Right ventricle myocardium superior (tissue), 1 donor: ENCODE measurements around the gene OSCAR. TPM values are rescaled to one million over a fixed set of nuclear protein-coding genes. Genes with fewer than 3 reads are reported as not detected.
"Not testable (repeated sequence)": the region's sequence is repeated elsewhere in the genome, so short reads cannot be mapped to it uniquely, and the experiment has no call there.

Source experiments
- ATAC-seq: fragments of 200-7000 bp; cut with Tn5 transposase; one replicate; pipeline ENCODE4 v1.9.1; 2020; ENCODE audit warnings: mild to moderate bottlenecking; ENCODE audit not compliant: poor library complexity
- DNase-seq: peaks from one replicate; pipeline ENCODE4 v3.0.0-alpha.2; 2020
- intact Hi-C: fragments of 100-400 bp; cut with DNase I; formaldehyde crosslinking; loops from one replicate; pipeline ENCODE4 v1.11.2; 2022
- total RNA-seq: library from RNA; stranded (reverse); fragmentation: NEBNext Ultra II Directional; extraction: Animal tissue kit (Norgen Biotek cat#: 25700); gene quantifications from one replicate; pipeline ENCODE4 v1.2.1, GENCODE V29; 2021
- donor health status: DM: no; HTN: yes; CAD: no; lungs with severe emphysema.

Gene OSCAR
- total RNA-seq, 1 donor from 2014 or later = 0.54 TPM

DNA sequence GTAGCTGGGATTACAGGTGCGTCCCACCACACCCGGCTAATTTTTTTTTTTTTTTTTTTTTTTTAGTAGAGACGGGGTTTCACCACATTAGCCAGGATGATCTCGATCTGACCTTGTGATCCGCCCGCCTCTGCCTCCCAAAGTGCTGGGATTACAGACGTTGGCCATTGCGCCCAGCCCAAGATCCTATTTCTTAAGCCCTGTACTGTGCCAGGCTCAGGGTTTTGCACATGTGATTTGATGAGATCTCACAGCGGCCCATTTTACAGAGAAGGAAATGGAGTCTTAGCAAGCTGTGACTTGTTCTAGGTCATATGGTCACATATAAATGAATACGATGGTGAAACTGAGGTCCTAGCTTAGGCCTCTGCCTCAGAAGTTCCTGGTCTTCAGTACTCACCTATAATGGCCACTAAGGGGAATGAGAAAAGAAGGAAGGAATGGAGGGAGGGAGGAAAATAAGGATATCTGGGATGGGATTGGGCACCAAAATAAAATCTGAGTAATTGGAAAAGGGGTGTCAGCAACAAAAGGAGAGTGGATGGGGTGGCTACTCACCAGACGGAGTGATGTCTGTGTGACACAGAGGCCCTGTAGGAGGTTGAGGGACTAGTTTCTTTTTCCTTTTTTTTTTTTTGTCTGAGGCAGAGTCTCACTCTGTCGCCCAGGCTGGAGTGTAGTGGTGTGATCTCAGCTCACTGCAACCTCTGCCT is 1.3 kb downstream of the OSCAR start:
- ATAC-seq = no peak
- intact Hi-C loops = no loop called here

GRCh38 chr19:54096617-54097106 is 3.9 kb downstream of the OSCAR start:
- ATAC-seq (peak; percentile 56), DNase-seq (no peak)
- intact Hi-C loops = no loop called here

More for the DNA sequence above, 1.3 kb downstream of the OSCAR start:
- DNase-seq = no peak

DNA sequence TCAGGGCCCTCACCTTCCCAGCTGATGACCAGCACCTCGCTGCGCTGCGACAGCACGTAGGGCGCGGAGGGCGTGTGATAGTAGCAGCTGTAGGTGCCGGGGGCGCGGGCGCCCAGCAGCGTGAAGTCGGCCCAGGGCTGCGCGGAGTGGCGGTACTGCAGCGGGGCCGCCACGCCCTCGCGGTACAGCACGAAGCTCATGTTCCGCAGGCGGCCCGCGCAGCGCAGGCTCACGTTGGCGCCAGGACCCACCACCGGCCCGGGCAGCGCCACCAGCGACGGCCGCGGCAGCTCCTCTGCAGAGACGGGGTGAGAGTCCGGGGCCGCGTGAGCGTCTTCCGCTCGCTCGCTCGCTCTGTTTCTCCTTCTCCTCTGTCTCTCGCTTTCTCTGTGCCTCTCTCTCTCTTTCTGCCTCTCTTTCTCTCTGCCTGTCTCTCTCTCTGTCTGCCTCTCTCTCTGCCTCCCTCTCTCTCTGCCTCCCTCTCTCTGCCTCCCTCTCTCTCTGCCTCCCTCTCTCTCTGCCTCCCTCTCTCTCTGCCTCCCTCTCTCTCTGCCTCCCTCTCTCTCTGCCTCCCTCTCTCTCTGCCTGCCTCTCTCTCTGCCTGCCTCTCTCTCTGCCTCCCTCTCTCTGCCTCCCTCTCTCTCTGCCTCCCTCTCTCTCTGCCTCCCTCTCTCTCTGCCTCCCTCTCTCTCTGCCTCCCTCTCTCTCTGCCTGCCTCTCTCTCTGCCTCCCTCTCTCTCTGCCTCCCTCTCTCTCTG is 4.6 kb downstream of the OSCAR start:
- DNase-seq = peak; percentile 76
- intact Hi-C loops = not testable (repeated sequence)
- ATAC-seq = peak; percentile 85

GRCh38 chr19:54095136-54095858 is 5.3 kb downstream of the OSCAR start:
- intact Hi-C loops = no loop called here
- ATAC-seq (no peak), DNase-seq (no peak)

GRCh38 chr19:54094426-54095000 is 6.1 kb downstream of the OSCAR start:
- no peak for DNase-seq
- ATAC-seq = no peak
- intact Hi-C loops = no loop called here

DNA sequence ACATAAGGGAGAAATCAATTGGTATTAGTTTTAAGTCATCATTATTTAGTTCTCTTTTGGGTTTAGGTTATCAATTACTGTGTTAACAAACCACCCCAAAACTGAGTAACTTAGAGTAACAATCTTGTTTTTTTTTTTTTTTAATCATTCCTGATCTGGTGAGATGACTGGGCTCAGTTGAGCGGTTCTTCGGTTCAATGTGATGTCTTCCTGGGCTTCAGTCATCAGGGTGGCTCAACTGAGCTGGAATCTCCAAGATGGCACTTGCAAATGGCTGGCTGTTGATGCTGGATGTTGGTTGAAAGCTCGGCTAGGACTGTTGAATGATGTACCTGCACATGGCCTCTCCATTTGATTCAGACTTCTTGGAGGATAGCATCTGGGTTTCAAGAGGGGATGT is 16.2 kb downstream of the OSCAR start:
- ATAC-seq (no peak), DNase-seq (no peak)
- intact Hi-C loops = no loop called here

- DNase-seq = no peak
- ATAC-seq = no peak
- intact Hi-C loops = no loop called here
Observed at GRCh38 chr19:54081032-54081431, 19.6 kb downstream of the OSCAR start, which contains the start of gene TARM1. Gene TARM1 (minus strand): TSS chr19:54081365. CDS start chr19:54081340, 25 bp downstream.

- ATAC-seq (no peak), DNase-seq (no peak)
- intact Hi-C loops = no loop called here
Observed at GRCh38 chr19:54077334-54077733, 23.3 kb downstream of the OSCAR start.

DNA sequence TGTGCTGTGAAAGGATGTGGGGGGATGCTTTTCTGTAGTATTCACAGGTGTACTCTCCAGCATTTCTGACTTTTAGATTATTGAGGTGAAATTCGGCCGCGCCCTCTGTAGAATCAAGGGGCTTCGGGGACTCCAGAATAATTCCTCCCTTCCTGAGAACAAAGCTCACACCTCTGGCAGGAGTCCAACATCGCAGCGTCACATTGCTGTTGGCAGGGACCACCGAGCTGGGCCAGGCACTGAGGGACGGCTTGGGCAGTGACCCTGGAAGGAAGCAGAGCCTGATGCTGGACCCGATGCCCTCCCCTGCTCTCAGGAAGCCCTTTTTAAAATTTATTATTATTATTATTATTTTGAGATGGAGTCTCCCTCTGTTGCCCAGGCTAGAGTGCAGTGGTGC is 25.8 kb downstream of the OSCAR start:
- DNase-seq = no peak
- intact Hi-C loops = no loop called here
- ATAC-seq = no peak

- no peak for DNase-seq
- no peak for ATAC-seq
- intact Hi-C loops = no loop called here
Observed at GRCh38 chr19:54073829-54074228, 26.8 kb downstream of the OSCAR start.

DNA sequence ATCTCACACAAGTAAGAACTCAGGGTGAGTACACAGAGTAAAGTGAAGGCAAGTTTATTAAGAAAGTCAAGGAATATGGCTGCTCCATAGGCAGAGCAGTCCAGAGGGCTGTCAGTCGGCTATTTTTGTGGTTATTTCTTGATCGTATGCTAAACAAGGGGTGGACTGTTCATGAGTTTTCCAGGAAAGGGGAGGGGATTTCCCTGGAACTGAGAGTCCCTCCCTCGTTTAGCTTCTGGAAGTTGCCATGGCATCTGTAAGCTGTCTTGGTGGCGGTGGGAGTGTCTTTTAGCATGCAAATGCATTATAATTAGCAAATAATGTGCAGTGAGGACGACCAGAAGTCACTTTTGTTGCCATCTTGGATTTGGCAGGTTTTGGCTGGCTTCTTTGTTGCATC is 31.1 kb downstream of the OSCAR start:
- intact Hi-C loops = no loop called here
- DNase-seq (no peak), ATAC-seq (no peak)

- intact Hi-C loops = no loop called here
- no peak for DNase-seq
- no peak for ATAC-seq
Observed at GRCh38 chr19:54063350-54064116, 37.1 kb downstream of the OSCAR start, which contains the start of gene VSTM1. Gene VSTM1 (minus strand): TSS chr19:54063897. CDS start chr19:54063777, 120 bp downstream.

DNA sequence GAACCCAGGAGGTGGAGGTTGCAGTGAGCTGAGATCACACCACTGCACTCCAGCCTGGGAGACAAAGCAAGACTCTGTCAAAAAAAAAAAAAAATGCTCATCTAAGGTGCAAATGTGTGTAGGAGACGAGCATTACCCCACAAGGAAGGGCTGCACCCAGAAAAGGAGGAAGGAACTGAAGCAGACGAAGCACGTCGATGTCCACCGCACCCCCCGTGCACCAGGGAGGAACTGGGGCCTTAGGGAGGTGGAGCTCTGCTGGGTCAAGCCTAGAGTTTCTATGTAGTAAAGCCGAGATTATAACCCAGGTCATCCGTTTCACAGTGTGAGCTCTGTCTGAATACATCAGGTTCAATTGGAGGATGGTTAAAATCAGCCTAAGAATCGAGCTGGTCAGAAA is 38.0 kb downstream of the OSCAR start:
- intact Hi-C loops = no loop called here
- DNase-seq (peak; percentile 59), ATAC-seq (no peak)

- ATAC-seq (no peak), DNase-seq (no peak)
- intact Hi-C loops = no loop called here
Observed at GRCh38 chr19:54047616-54048015, 53.0 kb downstream of the OSCAR start.

DNA sequence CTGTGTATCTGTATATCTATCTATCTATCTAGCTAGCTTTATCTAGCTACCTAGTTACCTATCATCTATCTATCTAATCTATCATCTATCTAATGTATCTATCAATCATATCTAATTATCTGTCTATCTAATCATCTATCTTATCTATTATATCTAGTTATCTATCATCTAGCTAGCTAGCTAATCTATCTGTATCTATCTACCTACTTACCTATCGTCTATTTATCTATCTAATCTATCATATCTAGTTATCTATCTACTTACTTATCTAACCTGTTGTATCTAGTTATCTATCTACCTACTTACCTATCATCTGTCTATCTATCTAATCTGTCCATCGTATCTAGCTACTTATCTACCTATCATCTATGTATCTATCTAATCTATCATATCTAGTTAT is 54.8 kb downstream of the OSCAR start:
- DNase-seq (no peak), ATAC-seq (no peak)
- intact Hi-C loops = no loop called here
